GM12891 (cell line): ENCODE results near the gene FUNDC1. TPM values are rescaled to one million over a fixed set of nuclear protein-coding genes. Genes with fewer than 3 reads are reported as not detected.
"Not testable (repeated sequence)": the region's sequence is repeated elsewhere in the genome, so short reads cannot be mapped to it uniquely, and the experiment has no call there.

Source experiments
- DNase-seq: peaks from one replicate; pipeline ENCODE4 v3.0.0; 2011; ENCODE audit warnings: low spot score; ENCODE audit not compliant: insufficient read length
- FAIRE-seq: peaks from 2 replicates; lab custom pipeline; 2011; peaks lifted over from hg19 to GRCh38; lab: Jason Lieb, UNC
- PAX5 ChIP-seq: IDR thresholded peaks from 2 replicates; pipeline ENCODE4 v1.6.1; 2011; ENCODE audit warnings: low read length, moderate library complexity, mild to moderate bottlenecking; ENCODE audit not compliant: insufficient read depth, severe bottlenecking
- POLR2A ChIP-seq: IDR thresholded peaks from 2 replicates; pipeline ENCODE4 v1.6.1; 2011; ENCODE audit warnings: low read depth, low read length, control low read depth
- POLR2AphosphoS5 ChIP-seq: IDR thresholded peaks from 2 replicates; pipeline ENCODE4 v1.6.1; 2011; ENCODE audit warnings: low read depth, low read length, control low read depth
- POU2F2 ChIP-seq: IDR thresholded peaks from 2 replicates; pipeline ENCODE4 v1.6.1; 2011; ENCODE audit warnings: low read depth, mild to moderate bottlenecking, control low read depth, low read length, moderate library complexity
- SPI1 ChIP-seq: IDR thresholded peaks from 2 replicates; pipeline ENCODE4 v1.6.1; 2011; ENCODE audit warnings: low read depth, low read length, control low read depth
- TAF1 ChIP-seq: IDR thresholded peaks from 2 replicates; pipeline ENCODE4 v1.6.1; 2011; ENCODE audit warnings: low read depth, low read length, control low read depth
- polyA plus RNA-seq: library from polyadenylated mRNA; unstranded; fragments of >200 nt; gene quantifications from one replicate; pipeline ENCODE4 v1.2.1, GENCODE V29; 2012; ENCODE audit warnings: low read depth, missing spikeins, inconsistent platforms; ENCODE audit not compliant: missing spikeins

The FUNDC1 gene
- polyA plus RNA-seq: 17.7 TPM

DNA sequence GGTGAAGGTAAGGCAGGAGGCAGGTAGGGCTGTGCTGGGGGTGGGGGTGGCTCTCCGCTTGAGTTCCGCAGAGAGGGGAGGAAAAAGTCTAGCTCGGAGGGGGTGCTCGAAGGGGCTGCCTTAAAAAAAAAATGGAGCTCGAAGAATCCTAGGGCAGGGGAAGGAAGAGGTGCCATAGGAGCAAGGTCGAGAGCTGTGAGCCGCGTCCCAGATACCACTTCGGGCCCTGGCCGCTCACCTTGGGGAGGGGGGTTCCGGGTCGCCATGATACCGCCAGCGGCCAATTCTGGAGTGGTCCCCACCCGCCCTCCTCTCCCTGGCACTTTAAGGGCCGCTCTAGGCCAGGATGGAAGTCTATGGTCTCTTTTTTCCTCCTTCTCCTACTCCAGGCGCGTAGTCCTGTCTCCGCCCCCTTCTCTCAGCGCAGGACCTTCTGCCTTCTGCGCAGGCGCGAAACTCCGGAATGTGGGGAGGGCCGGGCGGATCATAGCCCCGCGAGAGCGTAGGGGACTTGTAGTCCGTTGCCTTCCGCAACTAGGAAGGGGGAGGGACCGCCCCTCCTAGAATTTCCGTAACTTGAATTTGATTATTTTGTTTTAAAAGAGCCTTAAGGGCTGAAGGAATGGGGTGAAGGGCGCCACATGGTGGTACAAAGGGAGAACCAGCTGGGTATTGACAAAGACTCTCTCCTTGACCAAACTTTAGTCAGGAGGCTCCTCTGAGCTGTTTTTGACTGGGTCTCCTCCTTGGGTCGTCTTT lies at the start of gene FUNDC1:
TSS of gene FUNDC1 (minus strand) at position 293 of the 759 bp plus-strand sequence. CDS start at position 266, 27 bp downstream.
- DNase-seq (peak; percentile 51), FAIRE-seq (peak; percentile 95)
- TF ChIP-seq TAF1 (0 out of 2 replicates have a peak, but pooled peaks have one; percentile 19), POU2F2 (no peak), POLR2A (0 out of 2 replicates have a peak, but pooled peaks have one; percentile 30)

DNA sequence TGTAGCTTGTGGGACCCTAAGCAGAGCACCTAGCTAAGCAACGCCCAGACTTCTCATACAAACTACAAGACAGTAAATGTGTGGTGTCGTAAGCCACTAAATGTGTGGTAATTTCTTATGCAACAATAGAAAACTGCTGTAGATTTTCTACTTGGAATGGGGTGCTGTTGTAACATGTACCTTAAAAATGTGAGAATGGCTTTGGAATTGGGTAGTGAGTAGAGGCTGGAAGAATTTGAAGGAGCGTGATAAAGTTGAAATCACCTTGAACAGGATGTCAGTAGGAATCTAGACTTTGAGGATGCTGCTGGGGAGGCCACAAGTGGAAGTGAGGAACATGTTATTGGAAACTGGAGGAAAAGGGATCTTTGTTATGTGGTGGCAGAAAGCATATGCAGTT lies 43.2 kb upstream of the FUNDC1 start:
- DNase-seq (no peak), FAIRE-seq (no peak)
- no peak for TF ChIP-seq SPI1
- TF ChIP-seq POU2F2: no peak
- TF ChIP-seq POLR2A: no peak
- TF ChIP-seq TAF1: no peak
- no peak for TF ChIP-seq PAX5
- no peak for TF ChIP-seq POLR2AphosphoS5

DNA sequence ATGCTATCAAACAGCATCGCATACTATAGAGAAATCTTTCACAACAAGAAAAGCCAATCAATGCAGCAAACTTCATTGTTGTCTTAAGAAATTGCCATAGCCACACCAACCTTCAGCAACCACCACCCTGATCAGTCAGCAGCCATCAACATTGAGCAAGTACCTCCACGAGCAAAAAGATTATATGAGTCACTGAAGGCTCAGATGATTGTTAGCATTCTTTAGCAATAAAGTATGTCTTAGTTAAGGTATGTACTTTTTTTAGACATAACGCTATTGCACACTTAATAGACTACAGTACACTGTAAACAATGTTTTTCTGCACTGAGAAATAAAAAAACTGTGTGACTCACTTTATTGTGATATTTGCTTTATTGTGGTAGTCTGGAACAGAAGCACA lies 37.8 kb upstream of the FUNDC1 start:
- no peak for TF ChIP-seq TAF1
- TF ChIP-seq POU2F2: no peak
- no peak for TF ChIP-seq SPI1
- no peak for TF ChIP-seq POLR2AphosphoS5
- TF ChIP-seq POLR2A: no peak
- no peak for TF ChIP-seq PAX5
- no peak for FAIRE-seq
- no peak for DNase-seq

DNA sequence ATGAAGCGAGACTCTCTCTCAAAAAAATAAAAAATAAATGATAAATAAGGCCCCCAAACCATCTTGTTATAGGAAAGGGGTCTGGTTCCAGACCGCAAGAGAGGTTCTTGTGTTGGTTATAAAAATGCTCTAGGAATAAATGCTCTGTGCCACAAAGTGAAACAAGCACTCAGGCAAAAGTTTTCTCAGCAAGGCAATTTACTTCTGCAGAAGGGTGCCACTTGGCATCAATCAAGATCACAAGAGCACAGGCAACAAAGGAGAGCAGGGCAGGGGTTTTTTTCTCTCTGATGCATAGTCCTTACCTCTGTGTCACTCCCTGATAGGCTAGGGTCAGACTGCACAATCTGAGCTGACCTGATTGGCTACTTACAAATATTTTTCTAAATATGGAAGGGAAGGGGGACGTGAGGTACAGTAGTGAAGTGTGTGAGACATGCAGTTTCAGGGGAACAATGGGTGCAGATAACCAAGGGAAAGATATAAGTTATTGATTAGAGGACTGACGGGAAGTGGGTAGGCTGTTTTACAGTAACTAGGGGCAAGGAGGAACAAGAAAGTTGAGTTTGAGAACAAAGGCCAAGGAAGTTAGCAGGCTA lies 29.8 kb upstream of the FUNDC1 start:
- FAIRE-seq: no peak
- TF ChIP-seq POLR2AphosphoS5: no peak
- TF ChIP-seq TAF1: no peak
- no peak for TF ChIP-seq POLR2A
- TF ChIP-seq POU2F2: no peak
- no peak for TF ChIP-seq SPI1
- no peak for TF ChIP-seq PAX5
- no peak for DNase-seq

GRCh38 chrX:44570522-44570921 lies 27.9 kb upstream of the FUNDC1 start:
- FAIRE-seq: no peak
- TF ChIP-seq POU2F2 (no peak), POLR2AphosphoS5 (no peak), TAF1 (no peak), PAX5 (no peak), POLR2A (no peak), SPI1 (no peak)

DNA sequence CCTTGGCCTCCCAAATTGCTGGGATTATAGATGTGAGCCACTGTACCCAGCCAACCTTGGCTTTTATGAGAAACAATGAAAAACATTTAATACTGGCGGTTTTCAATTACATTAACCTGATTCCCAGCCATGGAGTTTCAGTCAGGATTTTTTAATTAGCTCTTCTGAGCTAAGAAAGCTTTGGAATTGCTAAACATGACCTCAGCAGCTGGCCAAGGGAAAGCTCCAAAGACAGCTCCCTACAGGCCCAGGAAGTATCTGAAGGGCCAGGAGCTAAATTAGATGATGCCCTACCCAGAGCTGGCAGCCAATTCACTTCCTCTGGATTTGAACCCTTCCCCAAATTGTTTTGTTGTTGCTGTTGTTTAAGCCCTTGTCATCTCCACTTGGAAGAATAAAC lies 26.5 kb upstream of the FUNDC1 start:
- DNase-seq: no peak
- FAIRE-seq: no peak
- TF ChIP-seq POLR2AphosphoS5 (no peak), SPI1 (no peak)

More at GRCh38 chrX:44570522-44570921, 27.9 kb upstream of the FUNDC1 start:
- DNase-seq: no peak

GRCh38 chrX:44568196-44568595 lies 25.5 kb upstream of the FUNDC1 start:
- no peak for DNase-seq
- no peak for FAIRE-seq
- no peak for TF ChIP-seq POU2F2
- TF ChIP-seq TAF1: no peak
- TF ChIP-seq PAX5: no peak
- no peak for TF ChIP-seq SPI1
- no peak for TF ChIP-seq POLR2AphosphoS5
- no peak for TF ChIP-seq POLR2A

GRCh38 chrX:44561896-44562295 lies 19.2 kb upstream of the FUNDC1 start:
- not testable (repeated sequence) for FAIRE-seq, DNase-seq

DNA sequence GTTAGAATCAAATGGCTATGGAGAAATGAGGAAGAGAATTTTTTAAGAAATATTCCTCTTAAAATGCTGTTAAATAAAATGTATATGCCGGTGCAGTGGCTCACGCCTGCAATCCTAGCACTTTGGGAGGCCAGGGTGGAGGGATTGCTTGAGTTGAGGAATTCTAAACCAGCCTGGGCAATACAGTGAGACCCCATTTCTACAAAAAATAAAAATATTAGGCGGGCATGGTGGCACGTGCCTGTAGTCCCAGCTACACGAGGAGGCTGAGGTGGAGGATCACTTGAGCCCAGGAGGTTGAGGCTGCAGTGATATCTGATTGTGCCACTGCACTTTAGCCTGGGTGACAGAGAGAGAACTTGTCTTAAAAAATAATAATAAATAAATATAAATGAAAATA lies 7.9 kb upstream of the FUNDC1 start:
- DNase-seq (no peak), FAIRE-seq (no peak)
- TF ChIP-seq PAX5 (no peak), SPI1 (no peak), POLR2A (no peak), POU2F2 (no peak), POLR2AphosphoS5 (no peak), TAF1 (no peak)

DNA sequence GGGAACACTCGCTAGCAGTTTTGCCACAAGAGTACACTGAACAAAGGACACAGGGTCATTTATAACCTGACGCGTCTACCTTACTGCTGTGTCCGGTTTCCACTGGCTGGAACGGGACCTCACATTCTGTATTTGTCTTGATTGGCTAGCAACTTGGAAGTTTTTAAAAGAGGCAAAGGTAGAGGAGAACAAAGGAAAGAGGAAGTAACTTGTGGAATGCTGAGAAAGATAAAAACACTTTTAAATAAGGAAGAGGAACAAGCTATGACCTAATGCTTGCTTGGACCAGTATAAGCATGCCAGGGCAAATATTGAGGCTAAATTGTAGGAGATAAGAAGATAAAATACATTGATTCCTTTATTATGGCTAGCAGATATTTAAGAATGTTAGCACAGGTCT lies 2.8 kb upstream of the FUNDC1 start:
- not testable (repeated sequence) for FAIRE-seq, DNase-seq
